Body of pancreas (tissue), 4 donors: ENCODE measurements around the gene QSOX1. TPM values are rescaled to one million over a fixed set of nuclear protein-coding genes. Genes with fewer than 3 reads are reported as not detected.

Source experiments
- ATAC-seq: fragments of 150-250 bp; one replicate; pipeline ENCODE4 v1.9.1; 2016
- DNase-seq, 4 donors: peaks; one replicate each; pipeline ENCODE4 v3.0.0-alpha.2; 2019
- H3K27ac ChIP-seq, 4 donors: fragments of 200-600 bp; sonication (generic); 1 replicate in 3 of 4; 2 replicates in 1 of 4; pipeline versions ENCODE4 v1.5.1 to v1.6.1; 2016 to 2019; ENCODE audit warnings: mild to moderate bottlenecking in 1 of 4, mixed read lengths in 1 of 4, moderate library complexity in 1 of 4
- H3K27me3 ChIP-seq, 2 donors: fragments of 200-600 bp; sonication (generic); one replicate each; pipeline ENCODE4 v1.6.0; 2016; ENCODE audit warnings: mild to moderate bottlenecking in 1 of 2
- H3K36me3 ChIP-seq, 2 donors: fragments of 200-600 bp; sonication (generic); replicated peaks in 1 of 2; 2 replicates each; pipeline ENCODE4 v1.5.1; 2016; ENCODE audit warnings: low read depth in 2 of 2; ENCODE audit not compliant: insufficient read depth in 1 of 2
- H3K4me1 ChIP-seq: fragments of 200-600 bp; sonication (generic); one replicate; pipeline ENCODE4 v1.6.0; 2016
- H3K4me3 ChIP-seq, 2 donors: fragments of 200-600 bp; sonication (generic); 1 replicate in 1 of 2; 2 replicates in 1 of 2; pipeline ENCODE4 v1.5.1; 2016 to 2019
- H3K9me3 ChIP-seq, 3 donors: fragments of 200-600 bp; sonication (generic); 1 replicate in 2 of 3; 2 replicates in 1 of 3; pipeline ENCODE4 v1.5.1; 2016
- POLR2A ChIP-seq, 3 donors: fragments of 450-650 bp; IDR thresholded peaks; one replicate each; pipeline ENCODE4 v1.6.1; 2016; ENCODE audit warnings: antibody characterized with exemption in 3 of 3, mild to moderate bottlenecking in 2 of 3
- WGBS, 2 donors: methylation state at CpG; one replicate each; pipeline ENCODE4 v1.1.5; 2017; 5-methylcytosine and 5-hydroxymethylcytosine counted together
- intact Hi-C: fragments of 100-400 bp; cut with DNase I; formaldehyde crosslinking; loops from one replicate; pipeline ENCODE4 v1.15.1; 2023
- total RNA-seq, 2 donors: library from RNA; depleted of rRNA; stranded (reverse); fragments of >200 nt; gene quantifications; one replicate each; pipeline ENCODE4 v1.1.0, GENCODE V29; 2016
- TF ChIP-seq, protein P1 (sequence below), 7 experiments: fragments of 450-650 bp in 4 of 7; fragments of 200-600 bp in 3 of 7; sonication (generic) in 3 of 7; IDR thresholded peaks; one replicate each; pipeline ENCODE4 v1.5.1; 2016 to 2019; ENCODE audit warnings: antibody characterized with exemption in 7 of 7

The QSOX1 gene
- total RNA-seq, 2 donors from 2014 or later = 61.5 to 192 TPM

DNA sequence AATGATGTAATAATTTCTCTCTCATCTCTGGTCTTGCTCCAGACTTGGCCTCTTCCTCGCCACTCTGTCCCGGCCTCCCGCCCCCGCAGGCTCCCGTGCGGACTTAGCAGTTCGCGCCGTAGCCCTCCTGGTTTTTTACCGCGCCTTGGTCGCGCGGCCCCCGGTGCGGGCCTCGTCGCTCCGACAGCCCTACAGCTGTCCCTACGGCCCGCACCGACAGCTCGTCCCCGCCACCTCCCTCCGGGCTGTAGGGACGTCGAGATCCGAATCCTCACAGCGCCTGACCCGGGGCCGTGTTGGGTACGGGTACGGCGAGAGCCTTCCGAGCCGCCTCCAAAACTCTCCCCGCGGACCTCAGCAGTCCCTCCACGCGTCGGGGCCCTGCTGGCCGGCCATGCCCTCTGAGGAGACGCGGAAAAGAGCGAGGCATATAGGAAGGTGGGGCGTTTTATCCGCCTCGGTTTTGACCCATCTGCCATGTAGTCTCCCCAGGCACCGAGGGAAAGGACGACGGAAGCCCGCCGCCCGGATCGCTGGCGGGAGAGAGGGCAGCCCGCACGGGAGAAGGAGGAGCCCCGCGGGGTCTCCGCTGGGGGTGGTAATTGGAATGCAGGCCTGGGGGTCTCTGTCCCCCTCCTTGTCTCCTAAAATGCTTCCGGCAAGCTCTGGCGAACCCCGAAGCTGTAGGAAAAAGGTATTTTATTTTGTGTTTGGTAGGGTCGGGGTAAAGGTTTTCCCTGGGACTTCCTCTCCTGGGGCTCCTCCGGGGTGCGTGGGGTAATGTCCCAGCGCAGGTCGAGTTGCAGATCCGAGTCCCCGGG lies 78.7 kb downstream of the QSOX1 start:
- intact Hi-C loops = no loop called here
- WGBS, 2 donors = 4 to 8% methylated on average over 31 to 70 of the region's 71 CpGs
- Histone ChIP-seq H3K4me3 (no peak overlapping the region), H3K9me3 (no peaks in the 10 kb centered on the region), H3K27me3 (peaks cover 0 to 85% of the 10 kb centered on the region in 2 donors), H3K27ac (no peak overlapping the region), H3K36me3 (no peaks in the 10 kb centered on the region), H3K4me1 (peaks cover 65% of the 10 kb centered on the region)
- no peak for TF ChIP-seq POLR2A (IDR thresholded peaks at IDR 0.05)
- TF ChIP-seq, protein P1, sequence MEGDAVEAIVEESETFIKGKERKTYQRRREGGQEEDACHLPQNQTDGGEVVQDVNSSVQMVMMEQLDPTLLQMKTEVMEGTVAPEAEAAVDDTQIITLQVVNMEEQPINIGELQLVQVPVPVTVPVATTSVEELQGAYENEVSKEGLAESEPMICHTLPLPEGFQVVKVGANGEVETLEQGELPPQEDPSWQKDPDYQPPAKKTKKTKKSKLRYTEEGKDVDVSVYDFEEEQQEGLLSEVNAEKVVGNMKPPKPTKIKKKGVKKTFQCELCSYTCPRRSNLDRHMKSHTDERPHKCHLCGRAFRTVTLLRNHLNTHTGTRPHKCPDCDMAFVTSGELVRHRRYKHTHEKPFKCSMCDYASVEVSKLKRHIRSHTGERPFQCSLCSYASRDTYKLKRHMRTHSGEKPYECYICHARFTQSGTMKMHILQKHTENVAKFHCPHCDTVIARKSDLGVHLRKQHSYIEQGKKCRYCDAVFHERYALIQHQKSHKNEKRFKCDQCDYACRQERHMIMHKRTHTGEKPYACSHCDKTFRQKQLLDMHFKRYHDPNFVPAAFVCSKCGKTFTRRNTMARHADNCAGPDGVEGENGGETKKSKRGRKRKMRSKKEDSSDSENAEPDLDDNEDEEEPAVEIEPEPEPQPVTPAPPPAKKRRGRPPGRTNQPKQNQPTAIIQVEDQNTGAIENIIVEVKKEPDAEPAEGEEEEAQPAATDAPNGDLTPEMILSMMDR (IDR thresholded peaks at IDR 0.05) = no peak
- ATAC-seq (no peak), DNase-seq (no peak)

DNA sequence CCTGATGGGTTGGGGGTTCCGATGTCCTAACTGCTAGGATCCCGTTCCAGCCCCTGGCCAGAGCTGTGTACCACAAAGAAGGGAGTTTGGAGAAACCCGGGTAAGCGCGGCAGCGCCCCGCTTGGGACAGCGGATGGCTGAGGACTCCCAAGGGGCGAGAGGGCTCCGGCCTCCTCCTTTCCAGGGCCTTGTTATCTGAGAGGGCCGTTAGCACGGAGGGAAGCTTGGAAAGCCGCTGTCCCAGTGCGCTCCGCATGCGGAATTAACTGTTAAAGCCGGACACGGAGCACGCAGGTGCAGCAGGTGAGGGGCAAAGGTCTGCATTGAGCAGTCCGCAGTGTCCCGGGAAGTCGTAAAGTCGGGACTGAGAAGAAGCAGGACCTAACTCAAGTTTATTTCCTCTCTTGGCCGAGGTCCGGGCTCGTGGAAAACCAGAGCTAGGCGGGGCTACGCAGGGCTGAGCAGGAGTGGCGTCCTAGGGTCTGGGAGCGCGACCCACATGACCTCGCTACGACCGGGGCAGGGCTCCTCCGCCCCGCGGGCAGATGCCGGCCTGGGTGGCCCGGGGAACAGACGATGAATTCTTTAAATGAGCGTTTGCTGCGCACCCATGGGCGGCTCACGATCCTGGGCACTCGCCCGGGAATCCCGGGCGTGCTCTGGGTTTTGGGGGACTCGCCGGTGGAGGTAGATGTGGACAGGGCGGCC lies 79.9 kb downstream of the QSOX1 start:
- DNase-seq = peak in 1 of 4 donors; percentile 27
- no peak for ATAC-seq
- Histone ChIP-seq H3K27ac (no peak overlapping the region), H3K36me3 (no peaks in the 10 kb centered on the region), H3K9me3 (no peaks in the 10 kb centered on the region), H3K27me3 (peaks cover 0 to 75% of the 10 kb centered on the region in 2 donors), H3K4me3 (no peak overlapping the region), H3K4me1 (peaks cover 57% of the 10 kb centered on the region)
- intact Hi-C loops = no loop called here
- 2 to 3% methylated on average over 13 to 50 of the region's 51 CpGs for WGBS, 2 donors
- TF ChIP-seq POLR2A (IDR thresholded peaks at IDR 0.05) = no peak
- TF ChIP-seq, protein P1 (IDR thresholded peaks at IDR 0.05) = no peak

DNA sequence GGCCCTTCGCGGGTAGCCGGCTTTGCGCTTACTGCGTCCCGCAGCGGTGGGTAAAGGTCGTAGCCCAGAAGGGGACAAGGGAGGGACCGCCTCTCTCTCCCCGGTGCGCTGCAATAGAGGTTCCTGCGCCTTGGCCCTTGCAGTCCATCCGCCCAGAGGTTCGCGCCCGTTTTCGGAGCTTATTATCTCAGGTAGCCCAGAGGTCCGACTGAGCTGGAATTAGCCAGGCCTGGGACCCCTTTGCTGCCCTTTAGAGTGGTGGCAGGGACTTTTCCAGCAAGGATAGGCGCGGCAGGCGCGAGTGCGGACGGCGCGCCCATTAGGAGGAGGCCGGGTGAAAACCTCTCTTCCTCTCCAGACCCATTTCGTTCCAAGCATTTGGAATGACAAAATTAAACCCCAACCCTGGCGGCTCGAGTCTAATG lies 80.4 kb downstream of the QSOX1 start:
- ATAC-seq (no peak), DNase-seq (no peak)
- Histone ChIP-seq H3K4me1 (peaks cover 55% of the 10 kb centered on the region), H3K27me3 (peaks cover 0 to 74% of the 10 kb centered on the region in 2 donors), H3K4me3 (no peak overlapping the region), H3K27ac (no peak overlapping the region), H3K9me3 (no peaks in the 10 kb centered on the region), H3K36me3 (no peaks in the 10 kb centered on the region)
- no peak for TF ChIP-seq POLR2A (IDR thresholded peaks at IDR 0.05)
- TF ChIP-seq, protein P1 (IDR thresholded peaks at IDR 0.05) = no peak
- intact Hi-C loops = no loop called here
- WGBS, 2 donors = 2 to 3% methylated on average over 17 to 30 of the region's 30 CpGs

DNA sequence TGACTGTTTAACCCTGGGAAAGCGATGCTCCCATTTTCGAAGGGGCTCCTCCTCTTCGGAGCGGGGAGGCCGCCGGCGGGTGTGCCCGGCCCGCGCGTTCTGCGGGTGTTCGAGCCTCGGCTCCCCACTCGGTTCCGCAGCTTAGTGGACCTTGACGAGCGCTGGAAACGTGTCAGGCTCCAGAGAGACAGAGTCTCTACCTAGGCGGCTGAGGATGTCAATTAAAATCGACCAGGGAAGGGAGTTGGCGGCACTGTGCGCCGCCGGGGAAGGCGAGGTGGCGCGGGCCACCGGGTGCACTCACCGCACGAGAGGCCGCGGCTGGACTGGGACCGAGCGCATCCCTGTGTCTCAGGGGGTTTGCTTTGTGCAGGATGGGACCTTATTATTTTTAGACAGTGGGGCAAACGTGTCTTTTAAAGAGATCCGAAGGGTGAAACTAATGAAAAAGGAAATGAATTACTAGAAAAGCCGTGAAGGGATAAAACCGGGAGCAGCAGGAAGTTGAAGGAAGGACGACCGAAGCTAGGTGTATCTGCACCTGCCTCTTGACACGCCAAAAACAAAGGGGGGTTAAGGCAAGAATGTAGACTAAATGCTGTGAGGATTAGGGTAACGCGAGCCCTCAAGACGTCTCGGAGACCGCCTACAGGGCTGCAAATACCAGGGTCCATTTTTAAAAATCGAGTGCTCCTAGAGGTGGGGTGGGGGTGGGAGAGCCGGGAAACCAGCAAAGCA lies 81.0 kb downstream of the QSOX1 start:
- H3K36me3 ChIP-seq = no peaks in the 10 kb centered on the region
- WGBS, 2 donors = 6 to 9% methylated on average over 25 to 49 of the region's 49 CpGs
- TF ChIP-seq POLR2A (IDR thresholded peaks at IDR 0.05) = no peak
- TF ChIP-seq, protein P1 (IDR thresholded peaks at IDR 0.05) = no peak
- H3K4me3 ChIP-seq = no peak overlapping the region
- peaks cover 49% of the 10 kb centered on the region for H3K4me1 ChIP-seq
- H3K27ac ChIP-seq = no peak overlapping the region
- ATAC-seq (no peak), DNase-seq (no peak)
- H3K9me3 ChIP-seq = no peaks in the 10 kb centered on the region
- intact Hi-C loops = no loop called here
- H3K27me3 ChIP-seq = peaks cover 0 to 68% of the 10 kb centered on the region in 2 donors
